ENCODE results near the gene MAP7D1.
A peak's percentile ranks its signal among the peaks of the same experiment; 100 is the strongest.

The MAP7D1 gene

GRCh38 chr1:36155408-36156328, at the start of gene MAP7D1:
Gene MAP7D1, plus strand, starts transcription at chr1:36156160. Its CDS starts 258 bp downstream, at chr1:36156418.
- Histone ChIP-seq H3K4me3 (ENCODE audit: low read depth in 1 of 2, low read length in 1 of 2) (peak within 1 kb of the TSS; percentile 85 to 96), H3K4me1 (ENCODE audit: control insufficient read depth in 1 of 2, insufficient read depth in 1 of 2, low read depth in 1 of 2, low read length in 1 of 2) (peaks cover 60 to 64% of the 10 kb centered on the region in 2 experiments), H3K27me3 (no peaks in the 10 kb centered on the region), H3K9me3 (no peaks in the 10 kb centered on the region), H3K36me3 (no peaks in the 10 kb centered on the region), H3K27ac (peak within 1 kb of the TSS; percentile 99)
- no peak for TF ChIP-seq CTCF (IDR thresholded peaks at IDR 0.05)

DNA sequence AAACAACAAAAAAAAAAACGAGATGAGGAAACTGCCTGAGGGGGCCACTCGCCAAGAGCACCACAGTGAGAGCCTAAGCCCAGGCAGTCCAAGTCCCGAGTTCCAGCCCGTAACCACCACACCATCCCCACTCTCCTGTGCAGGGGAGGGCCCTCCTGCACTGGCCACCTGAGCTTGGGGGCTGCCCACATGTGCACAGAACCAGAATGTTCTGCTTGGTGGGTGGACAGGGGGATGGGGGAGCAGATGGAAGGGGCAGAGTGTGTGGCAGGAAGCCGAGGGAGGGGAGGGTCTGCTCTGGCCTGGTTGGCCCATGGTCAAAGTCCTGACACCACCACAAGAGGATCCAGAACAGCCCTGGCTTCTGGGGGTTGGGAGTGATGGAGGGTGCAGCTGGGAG, 49.7 kb upstream of the MAP7D1 start:
- H3K9me3 ChIP-seq, result no peaks in the 10 kb centered on the region
- no peaks in the 10 kb centered on the region for H3K36me3 ChIP-seq
- TF ChIP-seq CTCF (IDR thresholded peaks at IDR 0.05), result no peak
- no peaks in the 10 kb centered on the region for H3K27me3 ChIP-seq
- no peak overlapping the region for H3K4me3 ChIP-seq (ENCODE audit: low read depth in 1 of 2, low read length in 1 of 2)
- H3K4me1 ChIP-seq (ENCODE audit: control insufficient read depth in 1 of 2, insufficient read depth in 1 of 2, low read depth in 1 of 2, low read length in 1 of 2), result peaks cover 16 to 19% of the 10 kb centered on the region in 2 experiments
- no peak overlapping the region for H3K27ac ChIP-seq

GRCh38 chr1:36107394-36107793, 48.6 kb upstream of the MAP7D1 start:
- H3K27me3 ChIP-seq, result no peaks in the 10 kb centered on the region
- H3K9me3 ChIP-seq, result no peaks in the 10 kb centered on the region
- TF ChIP-seq CTCF (IDR thresholded peaks at IDR 0.05), result no peak
- no peak overlapping the region for H3K27ac ChIP-seq
- H3K36me3 ChIP-seq, result no peaks in the 10 kb centered on the region
- H3K4me3 ChIP-seq (ENCODE audit: low read depth in 1 of 2, low read length in 1 of 2), result no peak overlapping the region
- peaks cover 16 to 19% of the 10 kb centered on the region in 2 experiments for H3K4me1 ChIP-seq (ENCODE audit: control insufficient read depth in 1 of 2, insufficient read depth in 1 of 2, low read depth in 1 of 2, low read length in 1 of 2)

DNA sequence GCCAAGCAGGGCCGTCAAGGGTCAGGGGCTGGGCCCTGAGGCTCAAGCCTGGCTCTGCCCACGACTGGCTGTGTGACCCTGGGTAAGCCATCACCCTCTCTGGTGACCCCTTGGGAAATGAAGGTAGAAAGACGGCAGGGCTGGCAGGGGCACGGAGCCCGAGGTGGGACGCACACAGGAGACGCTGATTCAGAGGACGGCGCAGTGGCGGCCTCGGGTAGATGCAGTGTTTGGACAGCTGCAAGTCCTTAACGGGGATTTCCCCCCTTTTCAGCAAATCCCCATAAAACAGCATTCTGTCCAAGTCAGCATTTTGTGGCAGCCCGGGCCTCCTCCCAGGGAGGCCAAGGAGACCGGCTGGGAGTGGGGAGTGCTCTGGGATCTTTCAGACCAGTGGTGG, 47.6 kb upstream of the MAP7D1 start:
- no peak for TF ChIP-seq CTCF (IDR thresholded peaks at IDR 0.05)
- Histone ChIP-seq H3K4me1 (ENCODE audit: control insufficient read depth in 1 of 2, insufficient read depth in 1 of 2, low read depth in 1 of 2, low read length in 1 of 2) (peaks cover 16 to 19% of the 10 kb centered on the region in 2 experiments), H3K27ac (no peak overlapping the region), H3K36me3 (no peaks in the 10 kb centered on the region), H3K4me3 (ENCODE audit: low read depth in 1 of 2, low read length in 1 of 2) (no peak overlapping the region), H3K27me3 (no peaks in the 10 kb centered on the region), H3K9me3 (no peaks in the 10 kb centered on the region)

GRCh38 chr1:36109041-36109679, 46.8 kb upstream of the MAP7D1 start:
- Histone ChIP-seq H3K4me3 (ENCODE audit: low read depth in 1 of 2, low read length in 1 of 2) (peak overlapping the region in 1 of 2 experiments; percentile 9), H3K27ac (peak overlapping the region; percentile 66), H3K27me3 (no peaks in the 10 kb centered on the region), H3K9me3 (no peaks in the 10 kb centered on the region), H3K36me3 (no peaks in the 10 kb centered on the region), H3K4me1 (ENCODE audit: control insufficient read depth in 1 of 2, insufficient read depth in 1 of 2, low read depth in 1 of 2, low read length in 1 of 2) (peaks cover 16 to 19% of the 10 kb centered on the region in 2 experiments)
- no peak for TF ChIP-seq CTCF (IDR thresholded peaks at IDR 0.05)

All from neutrophil (primary cell).